Kidney (tissue), 14 donors: ENCODE measurements around the gene EFCAB6. TPM values are rescaled to one million over a fixed set of nuclear protein-coding genes. Genes with fewer than 3 reads are reported as not detected.

Experiments used
- DNase-seq, 5 donors: peaks; one replicate each; pipeline ENCODE4 v3.0.0-alpha.2; 2013 to 2020
- FAIRE-seq: peaks from 2 replicates; lab custom pipeline; 2012; peaks lifted over from hg19 to GRCh38; lab: Jason Lieb, UNC
- H3K27ac ChIP-seq, 2 donors: one replicate each; pipeline ENCODE4 v1.7.0; 2013; ENCODE audit warnings: low read depth in 2 of 2, low read length in 2 of 2, inconsistent platforms in 1 of 2
- H3K27me3 ChIP-seq: one replicate; pipeline ENCODE4 v1.7.1; 2013; ENCODE audit warnings: low read length, inconsistent platforms; ENCODE audit not compliant: control insufficient read depth, insufficient read depth
- H3K36me3 ChIP-seq, 3 donors: one replicate each; pipeline versions ENCODE4 v1.7.0 to v1.7.1; 2013; ENCODE audit warnings: low read length in 3 of 3, control low read depth in 1 of 3, inconsistent platforms in 1 of 3; ENCODE audit not compliant: insufficient read depth in 3 of 3, control insufficient read depth in 2 of 3
- H3K4me1 ChIP-seq, 3 donors: one replicate each; pipeline versions ENCODE4 v1.7.0 to v1.7.1; 2013; ENCODE audit warnings: low read length in 3 of 3, inconsistent platforms in 1 of 3, low read depth in 1 of 3; ENCODE audit not compliant: control insufficient read depth in 2 of 3, insufficient read depth in 2 of 3
- H3K4me3 ChIP-seq, 3 donors: one replicate each; pipeline versions ENCODE4 v1.7.0 to v1.8.1; 2013; ENCODE audit warnings: low read length in 3 of 3, control low read depth in 1 of 3, inconsistent platforms in 1 of 3
- H3K9ac ChIP-seq, 3 donors: one replicate each; pipeline versions ENCODE4 v1.7.0 to v1.7.1; 2013; ENCODE audit warnings: low read length in 3 of 3, control low read depth in 1 of 3, inconsistent platforms in 1 of 3
- H3K9me3 ChIP-seq, 3 donors: one replicate each; pipeline versions ENCODE4 v1.7.0 to v1.7.1; 2013; ENCODE audit warnings: low read length in 3 of 3, control low read depth in 1 of 3, inconsistent platforms in 1 of 3; ENCODE audit not compliant: control insufficient read depth in 2 of 3, insufficient read depth in 1 of 3
- CTCF ChIP-seq: IDR thresholded peaks from 3 replicates; pipeline ENCODE4 v1.5.1; 2012; ENCODE audit warnings: mild to moderate bottlenecking, moderate library complexity, borderline replicate concordance; ENCODE audit not compliant: insufficient read depth; ENCODE audit errors: extremely low read depth
- intact Hi-C: fragments of 100-400 bp; cut with DNase I; formaldehyde crosslinking; loops from one replicate; pipeline ENCODE4 v1.11.1; 2022
- polyA plus RNA-seq: library from polyadenylated mRNA; stranded (reverse); fragments of 350-450 nt; fragmentation: Illumina TruSeq; extraction: RNeasy Lipid Tissue Mini Kit (QIAGEN cat#74804); gene quantifications from one replicate; pipeline ENCODE4 v1.2.3, GENCODE V29; 2014; ENCODE audit warnings: low read depth, low replicate concordance; ENCODE audit not compliant: insufficient read depth
- total RNA-seq: library from RNA; stranded (reverse); fragmentation: NEBNext Ultra II Directional; extraction: Animal tissue kit (Norgen Biotek cat#: 25700); gene quantifications from one replicate; pipeline ENCODE4 v1.2.1, GENCODE V29; 2021
- donor health status: control.
- donor health status: control.
- donor health status: control.
- donor health status: control.
- donor health status: control.
- donor health status: DM: yes; HTN: yes; CAD: no.
- donor health status: Normal renal cell carcinoma (clear cell type).

Gene EFCAB6
- total and polyA plus RNA-seq, 2 donors from 2014 or later: 1.5 to 11.8 TPM

GRCh38 chr22:43776081-43776670 is 35.9 kb downstream of the EFCAB6 start:
- FAIRE-seq (no peak), DNase-seq (no peak)
- H3K9me3 ChIP-seq: no peaks in the 10 kb centered on the region
- no peak overlapping the region for H3K9ac ChIP-seq
- H3K27me3 ChIP-seq: no peaks in the 10 kb centered on the region
- intact Hi-C loops: no loop called here
- H3K4me1 ChIP-seq: no peaks in the 10 kb centered on the region
- TF ChIP-seq CTCF: no peak
- H3K27ac ChIP-seq: no peak overlapping the region
- H3K4me3 ChIP-seq: no peak overlapping the region
- peaks cover 0 to 5% (median 0%) of the 10 kb centered on the region in 3 donors for H3K36me3 ChIP-seq

GRCh38 chr22:43774318-43774915 is 37.7 kb downstream of the EFCAB6 start:
- no peak for TF ChIP-seq CTCF
- Histone ChIP-seq H3K27ac (no peak overlapping the region), H3K36me3 (peaks cover 0 to 2% (median 0%) of the 10 kb centered on the region in 3 donors), H3K4me3 (no peak overlapping the region), H3K9me3 (no peaks in the 10 kb centered on the region), H3K4me1 (no peaks in the 10 kb centered on the region), H3K27me3 (no peaks in the 10 kb centered on the region), H3K9ac (no peak overlapping the region)
- intact Hi-C loops: no loop called here
- FAIRE-seq (no peak), DNase-seq (no peak)

- Histone ChIP-seq H3K9ac (no peak overlapping the region), H3K27ac (no peak overlapping the region), H3K4me3 (no peak overlapping the region), H3K27me3 (no peaks in the 10 kb centered on the region), H3K4me1 (no peaks in the 10 kb centered on the region), H3K9me3 (no peaks in the 10 kb centered on the region), H3K36me3 (peaks cover 0 to 2% (median 0%) of the 10 kb centered on the region in 3 donors)
- no peak for TF ChIP-seq CTCF
- intact Hi-C loops: no loop called here
- DNase-seq: peak in 2 of 5 donors; percentile 24 to 69
- no peak for FAIRE-seq
Observed at GRCh38 chr22:43772831-43773230, 39.3 kb downstream of the EFCAB6 start.
